ENCODE measurements around the gene POLR3A.

DNA sequence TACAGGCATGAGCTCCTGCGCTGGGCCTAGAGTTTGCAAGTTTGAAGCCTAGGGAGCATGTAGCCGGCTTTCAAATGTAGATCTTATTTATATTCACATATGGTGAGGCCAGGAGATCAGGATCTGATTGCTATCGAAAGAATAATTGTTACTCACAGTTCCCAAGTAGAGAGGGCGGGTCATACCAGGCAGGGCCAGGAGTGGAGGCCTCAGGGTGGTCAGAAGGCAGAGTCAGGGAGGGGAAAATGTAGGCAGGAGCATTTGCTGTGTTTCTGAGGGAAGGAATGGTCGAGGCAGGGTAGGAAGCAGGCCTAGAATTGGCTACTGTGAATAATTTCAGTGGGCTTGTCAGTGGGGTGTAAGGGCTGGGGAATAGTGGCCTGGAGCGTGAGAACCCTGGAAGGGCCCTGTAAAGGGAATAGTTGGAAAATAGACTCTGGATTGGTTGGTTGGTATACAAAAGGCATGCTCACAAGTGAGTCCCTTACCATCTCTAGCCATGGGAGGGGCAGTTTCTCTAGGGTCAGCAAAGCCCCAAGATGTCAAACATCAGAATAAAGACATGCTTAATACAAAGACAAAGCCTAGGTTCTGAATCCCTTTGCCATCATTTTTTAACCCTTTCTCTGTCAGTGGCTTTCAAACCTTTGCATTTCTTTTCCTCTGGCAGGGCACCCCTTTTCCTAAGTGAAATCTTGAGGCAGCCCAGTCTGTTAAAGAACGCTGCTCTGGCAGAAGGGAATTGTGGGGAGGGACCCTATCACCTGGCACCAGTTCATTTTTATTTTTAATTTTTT, 66.8 kb downstream of the POLR3A start:
- TF ChIP-seq CTCF (IDR thresholded peaks at IDR 0.05) (no peak), EZH2 (IDR thresholded peaks at IDR 0.05; ENCODE audit: borderline replicate concordance, insufficient read depth, low read depth, low read length, poor library complexity, severe bottlenecking) (no peak)

All from B cell (primary cell).